ENCODE measurements around the gene CYSLTR2. TPM values are rescaled to one million over a fixed set of nuclear protein-coding genes. Genes with fewer than 3 reads are reported as not detected.

The CYSLTR2 gene
- total RNA-seq, 1 experiment from 2014 or later, result not detected

DNA sequence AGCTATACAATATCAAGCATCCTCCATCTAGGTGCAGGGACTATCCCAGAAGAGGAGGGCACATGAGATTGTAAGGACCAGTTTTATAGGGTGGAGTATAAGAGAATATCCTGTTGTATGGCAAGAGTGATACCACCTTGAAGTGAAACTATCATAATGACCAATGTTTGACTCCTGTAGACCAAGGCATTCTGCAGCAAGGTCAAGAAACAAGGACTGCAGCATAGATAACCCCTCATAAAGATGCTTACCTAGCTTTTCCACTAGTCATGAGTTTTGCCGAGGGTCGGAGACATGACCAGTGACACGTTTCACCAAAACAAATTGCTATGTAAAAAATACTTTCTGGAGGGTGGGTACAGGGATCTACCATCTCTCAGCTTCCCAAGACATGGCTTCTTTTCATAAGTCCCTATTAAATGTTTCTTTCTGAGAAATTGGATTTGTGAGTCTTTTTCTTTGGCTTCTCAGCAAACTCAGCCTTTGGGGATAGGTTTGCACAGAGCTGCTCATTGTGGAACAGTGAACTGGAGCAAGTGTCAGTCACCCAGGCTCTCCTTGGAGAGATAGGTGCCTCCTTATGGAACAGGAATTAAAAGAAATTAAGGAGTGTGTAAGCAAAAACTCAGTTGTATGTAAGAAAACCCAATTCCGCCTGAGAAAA lies 28.2 kb upstream of the CYSLTR2 start (continued):
- TF ChIP-seq, protein P1, sequence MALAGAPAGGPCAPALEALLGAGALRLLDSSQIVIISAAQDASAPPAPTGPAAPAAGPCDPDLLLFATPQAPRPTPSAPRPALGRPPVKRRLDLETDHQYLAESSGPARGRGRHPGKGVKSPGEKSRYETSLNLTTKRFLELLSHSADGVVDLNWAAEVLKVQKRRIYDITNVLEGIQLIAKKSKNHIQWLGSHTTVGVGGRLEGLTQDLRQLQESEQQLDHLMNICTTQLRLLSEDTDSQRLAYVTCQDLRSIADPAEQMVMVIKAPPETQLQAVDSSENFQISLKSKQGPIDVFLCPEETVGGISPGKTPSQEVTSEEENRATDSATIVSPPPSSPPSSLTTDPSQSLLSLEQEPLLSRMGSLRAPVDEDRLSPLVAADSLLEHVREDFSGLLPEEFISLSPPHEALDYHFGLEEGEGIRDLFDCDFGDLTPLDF (CRISPR knock-in tag; IDR thresholded peaks at IDR 0.05), result no peak
- TF ChIP-seq, protein P2, sequence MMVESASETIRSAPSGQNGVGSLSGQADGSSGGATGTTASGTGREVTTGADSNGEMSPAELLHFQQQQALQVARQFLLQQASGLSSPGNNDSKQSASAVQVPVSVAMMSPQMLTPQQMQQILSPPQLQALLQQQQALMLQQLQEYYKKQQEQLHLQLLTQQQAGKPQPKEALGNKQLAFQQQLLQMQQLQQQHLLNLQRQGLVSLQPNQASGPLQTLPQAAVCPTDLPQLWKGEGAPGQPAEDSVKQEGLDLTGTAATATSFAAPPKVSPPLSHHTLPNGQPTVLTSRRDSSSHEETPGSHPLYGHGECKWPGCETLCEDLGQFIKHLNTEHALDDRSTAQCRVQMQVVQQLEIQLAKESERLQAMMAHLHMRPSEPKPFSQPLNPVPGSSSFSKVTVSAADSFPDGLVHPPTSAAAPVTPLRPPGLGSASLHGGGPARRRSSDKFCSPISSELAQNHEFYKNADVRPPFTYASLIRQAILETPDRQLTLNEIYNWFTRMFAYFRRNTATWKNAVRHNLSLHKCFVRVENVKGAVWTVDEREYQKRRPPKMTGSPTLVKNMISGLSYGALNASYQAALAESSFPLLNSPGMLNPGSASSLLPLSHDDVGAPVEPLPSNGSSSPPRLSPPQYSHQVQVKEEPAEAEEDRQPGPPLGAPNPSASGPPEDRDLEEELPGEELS (CRISPR knock-in tag; IDR thresholded peaks at IDR 0.05), result no peak

- H3K9me3 Mint-ChIP-seq, result peaks cover 23% of the 10 kb centered on the region
- ATAC-seq, result no peak
- H3K27me3 Mint-ChIP-seq (ENCODE audit: low read depth), result peaks cover 3% of the 10 kb centered on the region; the same call in 1 of the 2 replicates
- H3K27ac Mint-ChIP-seq, result no peak overlapping the region
- TF ChIP-seq ZNF671 (CRISPR knock-in tag; IDR thresholded peaks at IDR 0.05) (no peak), GABPB1 (CRISPR knock-in tag; IDR thresholded peaks at IDR 0.05) (peak; percentile 93)
- H3K36me3 Mint-ChIP-seq, result peaks cover 5% of the 10 kb centered on the region
- H3K4me1 Mint-ChIP-seq, result no peaks in the 10 kb centered on the region
- no peak overlapping the region for H3K4me3 Mint-ChIP-seq
- CTCF ChIA-PET, result no interaction called here
- POLR2A ChIA-PET, result no interaction called here
- DNase-seq (ENCODE audit: low spot score), result no peak
Measured at GRCh38 chr13:48626077-48626449, 27.7 kb upstream of the CYSLTR2 start.

DNA sequence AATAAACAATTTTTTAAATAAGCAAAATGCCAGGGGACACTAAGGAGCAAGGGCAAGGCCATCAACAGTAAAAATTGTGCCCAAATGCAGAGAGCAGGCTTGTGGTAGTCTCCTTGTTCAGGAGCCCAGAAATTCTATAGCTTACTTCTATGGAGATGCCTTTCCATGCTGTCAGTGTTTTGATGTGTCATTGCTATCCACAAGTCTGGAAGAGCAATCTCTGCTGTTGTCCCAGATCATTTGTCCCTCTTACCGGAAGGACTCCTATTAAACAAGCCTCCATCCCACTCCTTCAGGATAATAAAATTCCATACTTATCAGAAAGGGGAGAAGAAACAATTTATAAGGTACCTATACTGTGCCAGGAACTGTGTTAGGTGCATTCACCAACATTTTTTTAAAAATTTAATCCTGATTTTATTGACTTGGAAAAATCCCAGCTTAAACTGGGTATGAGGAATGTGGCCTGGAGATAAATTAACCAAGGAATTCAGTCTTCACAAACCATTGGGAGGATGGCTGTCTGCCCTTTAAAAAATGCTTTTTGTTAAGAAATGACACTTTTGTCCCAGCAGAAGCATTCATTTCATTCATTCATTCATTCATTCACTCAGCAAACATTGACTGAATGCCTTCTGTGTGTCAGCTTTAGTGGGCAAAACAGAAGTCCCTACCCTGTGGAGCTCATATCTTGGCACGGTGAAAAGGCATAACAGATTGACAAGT lies 26.8 kb upstream of the CYSLTR2 start:
- Mint-ChIP-seq H3K4me3 (no peak overlapping the region), H3K27me3 (ENCODE audit: low read depth) (no peaks in the 10 kb centered on the region), H3K4me1 (no peaks in the 10 kb centered on the region), H3K9me3 (peaks cover 15% of the 10 kb centered on the region), H3K36me3 (no peaks in the 10 kb centered on the region), H3K27ac (no peak overlapping the region)
- DNase-seq (ENCODE audit: low spot score), result no peak
- ATAC-seq, result no peak
- TF ChIP-seq, protein P3, sequence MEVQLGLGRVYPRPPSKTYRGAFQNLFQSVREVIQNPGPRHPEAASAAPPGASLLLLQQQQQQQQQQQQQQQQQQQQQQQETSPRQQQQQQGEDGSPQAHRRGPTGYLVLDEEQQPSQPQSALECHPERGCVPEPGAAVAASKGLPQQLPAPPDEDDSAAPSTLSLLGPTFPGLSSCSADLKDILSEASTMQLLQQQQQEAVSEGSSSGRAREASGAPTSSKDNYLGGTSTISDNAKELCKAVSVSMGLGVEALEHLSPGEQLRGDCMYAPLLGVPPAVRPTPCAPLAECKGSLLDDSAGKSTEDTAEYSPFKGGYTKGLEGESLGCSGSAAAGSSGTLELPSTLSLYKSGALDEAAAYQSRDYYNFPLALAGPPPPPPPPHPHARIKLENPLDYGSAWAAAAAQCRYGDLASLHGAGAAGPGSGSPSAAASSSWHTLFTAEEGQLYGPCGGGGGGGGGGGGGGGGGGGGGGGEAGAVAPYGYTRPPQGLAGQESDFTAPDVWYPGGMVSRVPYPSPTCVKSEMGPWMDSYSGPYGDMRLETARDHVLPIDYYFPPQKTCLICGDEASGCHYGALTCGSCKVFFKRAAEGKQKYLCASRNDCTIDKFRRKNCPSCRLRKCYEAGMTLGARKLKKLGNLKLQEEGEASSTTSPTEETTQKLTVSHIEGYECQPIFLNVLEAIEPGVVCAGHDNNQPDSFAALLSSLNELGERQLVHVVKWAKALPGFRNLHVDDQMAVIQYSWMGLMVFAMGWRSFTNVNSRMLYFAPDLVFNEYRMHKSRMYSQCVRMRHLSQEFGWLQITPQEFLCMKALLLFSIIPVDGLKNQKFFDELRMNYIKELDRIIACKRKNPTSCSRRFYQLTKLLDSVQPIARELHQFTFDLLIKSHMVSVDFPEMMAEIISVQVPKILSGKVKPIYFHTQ (CRISPR knock-in tag; IDR thresholded peaks at IDR 0.05), result no peak
- TF ChIP-seq NFE2L1 (CRISPR knock-in tag; IDR thresholded peaks at IDR 0.05) (no peak), ATF3 (CRISPR knock-in tag; conservative IDR thresholded peaks at IDR 0.05) (no peak), ZNF671 (CRISPR knock-in tag; IDR thresholded peaks at IDR 0.05) (no peak), ZNF232 (CRISPR knock-in tag; IDR thresholded peaks at IDR 0.05) (no peak), PRRX2 (CRISPR knock-in tag; IDR thresholded peaks at IDR 0.05) (no peak), SMAD3 (CRISPR knock-in tag; IDR thresholded peaks at IDR 0.05; ENCODE audit: borderline replicate concordance) (no peak), CREB1 (CRISPR knock-in tag; IDR thresholded peaks at IDR 0.05) (no peak), ZNF423 (CRISPR knock-in tag; IDR thresholded peaks at IDR 0.05) (no peak), ESRRA (CRISPR knock-in tag; IDR thresholded peaks at IDR 0.05; ENCODE audit: borderline replicate concordance) (no peak), MLX (CRISPR knock-in tag; IDR thresholded peaks at IDR 0.05) (no peak), GRHL2 (CRISPR knock-in tag; IDR thresholded peaks at IDR 0.05; ENCODE audit: insufficient replicate concordance, severe bottlenecking) (no peak)
- TF ChIP-seq, protein P4, sequence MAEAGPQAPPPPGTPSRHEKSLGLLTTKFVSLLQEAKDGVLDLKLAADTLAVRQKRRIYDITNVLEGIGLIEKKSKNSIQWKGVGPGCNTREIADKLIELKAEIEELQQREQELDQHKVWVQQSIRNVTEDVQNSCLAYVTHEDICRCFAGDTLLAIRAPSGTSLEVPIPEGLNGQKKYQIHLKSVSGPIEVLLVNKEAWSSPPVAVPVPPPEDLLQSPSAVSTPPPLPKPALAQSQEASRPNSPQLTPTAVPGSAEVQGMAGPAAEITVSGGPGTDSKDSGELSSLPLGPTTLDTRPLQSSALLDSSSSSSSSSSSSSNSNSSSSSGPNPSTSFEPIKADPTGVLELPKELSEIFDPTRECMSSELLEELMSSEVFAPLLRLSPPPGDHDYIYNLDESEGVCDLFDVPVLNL (CRISPR knock-in tag; IDR thresholded peaks at IDR 0.05; ENCODE audit: borderline replicate concordance, low read depth), result no peak
- TF ChIP-seq, protein P5, sequence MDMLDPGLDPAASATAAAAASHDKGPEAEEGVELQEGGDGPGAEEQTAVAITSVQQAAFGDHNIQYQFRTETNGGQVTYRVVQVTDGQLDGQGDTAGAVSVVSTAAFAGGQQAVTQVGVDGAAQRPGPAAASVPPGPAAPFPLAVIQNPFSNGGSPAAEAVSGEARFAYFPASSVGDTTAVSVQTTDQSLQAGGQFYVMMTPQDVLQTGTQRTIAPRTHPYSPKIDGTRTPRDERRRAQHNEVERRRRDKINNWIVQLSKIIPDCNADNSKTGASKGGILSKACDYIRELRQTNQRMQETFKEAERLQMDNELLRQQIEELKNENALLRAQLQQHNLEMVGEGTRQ (CRISPR knock-in tag; IDR thresholded peaks at IDR 0.05), result no peak
- TF ChIP-seq, protein P6, sequence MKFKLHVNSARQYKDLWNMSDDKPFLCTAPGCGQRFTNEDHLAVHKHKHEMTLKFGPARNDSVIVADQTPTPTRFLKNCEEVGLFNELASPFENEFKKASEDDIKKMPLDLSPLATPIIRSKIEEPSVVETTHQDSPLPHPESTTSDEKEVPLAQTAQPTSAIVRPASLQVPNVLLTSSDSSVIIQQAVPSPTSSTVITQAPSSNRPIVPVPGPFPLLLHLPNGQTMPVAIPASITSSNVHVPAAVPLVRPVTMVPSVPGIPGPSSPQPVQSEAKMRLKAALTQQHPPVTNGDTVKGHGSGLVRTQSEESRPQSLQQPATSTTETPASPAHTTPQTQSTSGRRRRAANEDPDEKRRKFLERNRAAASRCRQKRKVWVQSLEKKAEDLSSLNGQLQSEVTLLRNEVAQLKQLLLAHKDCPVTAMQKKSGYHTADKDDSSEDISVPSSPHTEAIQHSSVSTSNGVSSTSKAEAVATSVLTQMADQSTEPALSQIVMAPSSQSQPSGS (CRISPR knock-in tag; IDR thresholded peaks at IDR 0.05; ENCODE audit: borderline replicate concordance, low read depth), result no peak
- CTCF ChIA-PET, result no interaction called here
- POLR2A ChIA-PET, result interaction anchor here (0.6 kb wide), 1 partner anchor 156 kb away, joined by 6 read pairs; no protein-coding TSS in a partner anchor

Measured in WTC11 (cell line).